HL-60 (cell line): ENCODE measurements around the gene C1QTNF3.

Experiments
- DNase-seq, 2 experiments: peaks; one replicate each; pipeline ENCODE4 v3.0.0-alpha.2; 2010 to 2020; ENCODE audit warnings: low read depth in 1 of 2, low spot score in 1 of 2
- H3K27ac ChIP-seq: fragments of 250-450 bp; sonication (Bioruptor Pico); replicated peaks from 2 replicates; pipeline ENCODE4 v1.5.1; 2020; ENCODE audit warnings: mild to moderate bottlenecking, moderate library complexity
- H3K27me3 ChIP-seq: fragments of 250-450 bp; sonication (Bioruptor Pico); 2 replicates; pipeline ENCODE4 v1.5.1; 2021; ENCODE audit warnings: mild to moderate bottlenecking, moderate library complexity; ENCODE audit not compliant: insufficient read depth, poor library complexity, severe bottlenecking
- H3K4me3 ChIP-seq: replicated peaks from 2 replicates; pipeline ENCODE4 v1.5.1; 2011; ENCODE audit warnings: mild to moderate bottlenecking, control low read depth, low read length; ENCODE audit not compliant: insufficient read depth
- CTCF ChIP-seq: IDR thresholded peaks from one replicate; pipeline ENCODE4 v1.5.1; 2011; ENCODE audit warnings: low read length, control low read depth, inconsistent platforms; ENCODE audit not compliant: insufficient read depth
- GABPA ChIP-seq: IDR thresholded peaks from 2 replicates; pipeline ENCODE4 v1.6.1; 2012; ENCODE audit warnings: low read depth
- POLR2AphosphoS5 ChIP-seq: IDR thresholded peaks from 2 replicates; pipeline ENCODE4 v1.6.1; 2012; ENCODE audit warnings: low read depth
- REST ChIP-seq: IDR thresholded peaks from 2 replicates; pipeline ENCODE4 v1.6.1; 2012; ENCODE audit warnings: low read depth; ENCODE audit not compliant: insufficient replicate concordance
- SPI1 ChIP-seq: IDR thresholded peaks from 2 replicates; pipeline ENCODE4 v1.6.1; 2012; ENCODE audit warnings: low read depth, mild to moderate bottlenecking, borderline replicate concordance

C1QTNF3 gene

GRCh38 chr5:33975852-33976251, 67.2 kb downstream of the C1QTNF3 start:
- Histone ChIP-seq H3K27ac (no peak overlapping the region), H3K27me3 (no peaks in the 10 kb centered on the region), H3K4me3 (no peak overlapping the region)
- TF ChIP-seq POLR2AphosphoS5 = no peak
- no peak for TF ChIP-seq GABPA
- no peak for TF ChIP-seq SPI1
- no peak for TF ChIP-seq CTCF
- no peak for TF ChIP-seq REST
- no peak for DNase-seq

GRCh38 chr5:33973271-33973670, 69.7 kb downstream of the C1QTNF3 start:
- TF ChIP-seq GABPA (no peak), CTCF (no peak), POLR2AphosphoS5 (no peak), REST (no peak), SPI1 (no peak)
- Histone ChIP-seq H3K27ac (no peak overlapping the region), H3K4me3 (no peak overlapping the region), H3K27me3 (no peaks in the 10 kb centered on the region)
- no peak for DNase-seq

GRCh38 chr5:33969572-33970452, 73.2 kb downstream of the C1QTNF3 start:
- Histone ChIP-seq H3K4me3 (no peak overlapping the region), H3K27me3 (no peaks in the 10 kb centered on the region), H3K27ac (no peak overlapping the region)
- DNase-seq = peak in 1 of 2 experiments; percentile 8
- TF ChIP-seq CTCF (peak; percentile 54), REST (no peak)
